ENCODE data around the gene CHCHD2. TPM values are rescaled to one million over a fixed set of nuclear protein-coding genes. Genes with fewer than 3 reads are reported as not detected.

The CHCHD2 gene
- total RNA-seq, 2 experiments from 2014 or later: 764 to 766 TPM

- no peaks in the 10 kb centered on the region for H3K27me3 Mint-ChIP-seq
- H3K9me3 Mint-ChIP-seq: no peaks in the 10 kb centered on the region
- CTCF ChIA-PET: interaction anchor here (1.0 to 1.6 kb wide), 2 partner anchors 20 to 21 kb away, joined by 3 to 5 read pairs; no protein-coding TSS in a partner anchor
- intact Hi-C loops (cut with micrococcal nuclease): loop anchor here (5.0 kb wide), 1 partner anchor 521 kb away; no protein-coding TSS in a partner anchor
- H3K36me3 Mint-ChIP-seq: peaks cover 53% of the 10 kb centered on the region
- POLR2A ChIA-PET: interaction anchor here (0.8 kb wide), 1 partner anchor 11 kb away, joined by 3 read pairs; the partner anchor contains the start of gene SUMF2
- no peak for DNase-seq
- peak overlapping the region; percentile 68 for H3K4me3 Mint-ChIP-seq
- H3K27ac Mint-ChIP-seq: peak overlapping the region; percentile 64
- H3K4me1 Mint-ChIP-seq (ENCODE audit: low read depth): peaks cover 36% of the 10 kb centered on the region
Observed at GRCh38 chr7:56053379-56053778, 52.9 kb downstream of the CHCHD2 start.

Other genes starting within 250 kb of the CHCHD2 start
- not detected for gene SEPTIN14, start 243.7 kb downstream of the CHCHD2 start, total RNA-seq
- 1 to 10 TPM; 2.0 to 2.4 TPM for gene ZNF713, start 219.0 kb downstream of the CHCHD2 start, total RNA-seq
- 10 to 100 TPM; 21.7 to 22.3 TPM for gene MRPS17, start 154.6 kb downstream of the CHCHD2 start, total RNA-seq
- 10 to 100 TPM; 55.7 to 57.4 TPM for gene NIPSNAP2, start 141.9 kb downstream of the CHCHD2 start, total RNA-seq
- 10 to 100 TPM; 16.3 to 20.9 TPM for gene PSPH, start 55.0 kb downstream of the CHCHD2 start, total RNA-seq
- 100 to 1,000 TPM; 222 to 230 TPM for gene CCT6A, start 54.7 kb downstream of the CHCHD2 start, total RNA-seq
- 100 to 1,000 TPM; 130 to 133 TPM for gene SUMF2, start 42.2 kb downstream of the CHCHD2 start, total RNA-seq
- 1 to 10 TPM; 2.4 to 3.0 TPM for gene PHKG1, start 13.5 kb downstream of the CHCHD2 start, total RNA-seq
- not detected for gene NUPR2, start 9.9 kb upstream of the CHCHD2 start, total RNA-seq